K562 (cell line): Measurements from ENCODE around the gene LONRF3. TPM values are rescaled to one million over a fixed set of nuclear protein-coding genes. Genes with fewer than 3 reads are reported as not detected.
A peak's percentile ranks its signal among the peaks of the same experiment; 100 is the strongest.

Experiments
- ATAC-seq: fragments of 200-7000 bp; cut with Tn5 transposase; 3 replicates; pipeline ENCODE4 v1.9.1; 2020; ENCODE audit warnings: moderate library complexity
- BruUV-seq: library from RNA; stranded (reverse); fragments of 400-500 nt; replicated peaks from 2 replicates; lab custom pipeline; 2021; lab: Mats Ljungman, UMichigan
- CTCF ChIA-PET: fragments of 300-600 bp; formaldehyde crosslinking; extraction: SDS; loops from one replicate; lab custom pipeline; 2021; ENCODE audit warnings: low intra/inter-chr PET ratio; lab: Yijun Ruan, JAX
- POLR2A ChIA-PET: fragments of 300-600, 350-650 bp; sonication (Branson Sonifier 250); formaldehyde crosslinking; extraction: SDS; loops from one replicate; lab custom pipeline; 2021; ENCODE audit warnings: antibody characterized with exemption, inconsistent platforms; lab: Yijun Ruan, JAX
- DNase-seq, 4 experiments: peaks; one replicate each; pipeline versions ENCODE4 v3.0.0 to v3.0.0-alpha.2; 2011 to 2018; ENCODE audit warnings: low spot score in 3 of 4, mixed read lengths in 3 of 4; ENCODE audit errors: extremely low read depth in 1 of 4
- FAIRE-seq: peaks from 2 replicates; lab custom pipeline; 2011; peaks lifted over from hg19 to GRCh38; lab: Jason Lieb, UNC
- H2AFZ ChIP-seq: 2 replicates; pipeline ENCODE4 v1.6.0; 2011; ENCODE audit warnings: low read depth, low read length, control low read depth, inconsistent platforms
- H3K27ac ChIP-seq: fragments of 200-600 bp; 3 replicates; pipeline ENCODE4 v1.8.0; 2011; ENCODE audit warnings: low read depth, mild to moderate bottlenecking, control low read depth, inconsistent platforms, low read length, moderate library complexity, mixed read lengths; ENCODE audit errors: extremely low read depth
- H3K27me3 ChIP-seq, 2 experiments: fragments of 300-600 bp in 1 of 2; 2 replicates in 1 of 2; 3 replicates in 1 of 2; pipeline versions ENCODE4 v1.6.0 to v1.8.0; 2011; ENCODE audit warnings: inconsistent platforms in 2 of 2, low read length in 2 of 2, mild to moderate bottlenecking in 1 of 2, mixed read lengths in 1 of 2, moderate library complexity in 1 of 2; ENCODE audit not compliant: control insufficient read depth in 2 of 2, insufficient read depth in 2 of 2
- H3K36me3 ChIP-seq: fragments of 300-600 bp; 3 replicates; pipeline ENCODE4 v1.8.0; 2011; ENCODE audit warnings: mild to moderate bottlenecking, low read length, inconsistent platforms; ENCODE audit not compliant: control insufficient read depth, insufficient read depth
- H3K4me1 ChIP-seq, 2 experiments: fragments of 200-600 bp in 1 of 2; replicated peaks in 1 of 2; 2 replicates in 1 of 2; 3 replicates in 1 of 2; pipeline versions ENCODE4 v1.5.1 to v1.8.0; 2011; ENCODE audit warnings: inconsistent platforms in 2 of 2, low read length in 2 of 2, mild to moderate bottlenecking in 1 of 2, mixed read lengths in 1 of 2, moderate library complexity in 1 of 2; ENCODE audit not compliant: control insufficient read depth in 2 of 2, insufficient read depth in 2 of 2
- H3K4me2 ChIP-seq: 2 replicates; pipeline ENCODE4 v1.6.1; 2011; ENCODE audit warnings: low read length, control low read depth, inconsistent platforms, mixed read lengths; ENCODE audit not compliant: insufficient read depth
- H3K4me3 ChIP-seq: fragments of 200-600 bp; sonication (generic), shearing (Covaris generic); 2 replicates; pipeline ENCODE4 v1.5.1; 2016; ENCODE audit warnings: control low read depth, inconsistent platforms
- H3K79me2 ChIP-seq: fragments of 200-600 bp; 3 replicates; pipeline ENCODE4 v1.8.0; 2011; ENCODE audit warnings: low read length, inconsistent platforms; ENCODE audit not compliant: control insufficient read depth, insufficient read depth
- H3K9ac ChIP-seq, 2 experiments: 2 replicates each; pipeline versions ENCODE4 v1.6.0 to v1.6.1; 2011; ENCODE audit warnings: low read depth in 2 of 2, low read length in 2 of 2, control low read depth in 1 of 2, inconsistent platforms in 1 of 2, mild to moderate bottlenecking in 1 of 2, mixed read lengths in 1 of 2; ENCODE audit not compliant: insufficient read depth in 1 of 2
- H3K9me1 ChIP-seq: one replicate; pipeline ENCODE4 v1.6.0; 2011; ENCODE audit warnings: inconsistent platforms, mild to moderate bottlenecking, low read length, moderate library complexity; ENCODE audit not compliant: control insufficient read depth, insufficient read depth
- H3K9me3 ChIP-seq: replicated peaks from 2 replicates; pipeline ENCODE4 v1.5.1; 2011; ENCODE audit warnings: low read depth, low read length, inconsistent platforms; ENCODE audit not compliant: control insufficient read depth, insufficient read depth
- H4K20me1 ChIP-seq: replicated peaks from 2 replicates; pipeline ENCODE4 v1.6.1; 2011; ENCODE audit warnings: low read length, inconsistent platforms, mixed read lengths; ENCODE audit not compliant: control insufficient read depth, insufficient read depth
- FOXP1 ChIP-seq: sonication (generic); formaldehyde crosslinking; IDR thresholded peaks from 2 replicates; pipeline ENCODE4 v1.8.0; 2022; ENCODE audit warnings: mild to moderate bottlenecking, missing genetic modification reagents
- MTA1 ChIP-seq: fragments of 450-650 bp; IDR thresholded peaks from 2 replicates; pipeline ENCODE4 v1.6.1; 2017; ENCODE audit warnings: borderline replicate concordance
- NR2C2 ChIP-seq, 2 experiments: fragments of 200-800 bp in 1 of 2; sonication (Bioruptor generic) in 1 of 2; sonication (generic) in 1 of 2; formaldehyde crosslinking in 1 of 2; IDR thresholded peaks; 2 replicates each; pipeline versions ENCODE4 v1.6.1 to v1.8.0; 2016 to 2022; ENCODE audit warnings: mild to moderate bottlenecking in 1 of 2, missing compliant biosample characterization in 1 of 2, missing genetic modification characterization in 1 of 2, missing genetic modification reagents in 1 of 2
- RBM14 ChIP-seq: fragments of 200-400 bp; formaldehyde crosslinking; IDR thresholded peaks from 2 replicates; pipeline ENCODE4 v1.6.1; 2018; ENCODE audit warnings: low read depth, mild to moderate bottlenecking, low read length, moderate library complexity, borderline replicate concordance; ENCODE audit not compliant: insufficient read depth
- SAFB ChIP-seq: fragments of 200-400 bp; formaldehyde crosslinking; IDR thresholded peaks from 2 replicates; pipeline ENCODE4 v1.6.1; 2017; ENCODE audit warnings: low read depth, low read length, borderline replicate concordance
- SAFB2 ChIP-seq: fragments of 200-400 bp; formaldehyde crosslinking; IDR thresholded peaks from 2 replicates; pipeline ENCODE4 v1.6.1; 2018; ENCODE audit warnings: borderline replicate concordance, low read length, low read depth, moderate library complexity; ENCODE audit not compliant: severe bottlenecking
- SNIP1 ChIP-seq: fragments of 450-650 bp; IDR thresholded peaks from 2 replicates; pipeline ENCODE4 v1.7.1; 2017; ENCODE audit warnings: low read depth, mild to moderate bottlenecking
- TARDBP ChIP-seq: fragments of 450-650 bp; IDR thresholded peaks from 2 replicates; pipeline ENCODE4 v1.6.1; 2016
- TRIM24 ChIP-seq, 2 experiments: fragments of 450-650 bp; IDR thresholded peaks; 2 replicates each; pipeline ENCODE4 v1.6.1; 2016
- TSC22D4 ChIP-seq: fragments of 450-650 bp; IDR thresholded peaks from 2 replicates; pipeline ENCODE4 v1.6.1; 2016; ENCODE audit warnings: missing genetic modification characterization, missing biosample characterization, control low read depth
- ZEB2 ChIP-seq: fragments of 450-650 bp; IDR thresholded peaks from 2 replicates; pipeline ENCODE4 v1.6.1; 2016
- ZFP1 ChIP-seq: fragments of 450-650 bp; formaldehyde crosslinking; IDR thresholded peaks from 2 replicates; pipeline ENCODE4 v1.4.0; 2020; ENCODE audit warnings: mild to moderate bottlenecking, mixed read lengths
- ZMIZ1 ChIP-seq, 2 experiments: fragments of 150-350 bp in 1 of 2; IDR thresholded peaks; 2 replicates each; pipeline ENCODE4 v1.6.1; 2012 to 2016; ENCODE audit warnings: low read depth in 2 of 2, low read length in 2 of 2, mild to moderate bottlenecking in 1 of 2, moderate library complexity in 1 of 2
- ZNF316 ChIP-seq: fragments of 450-650 bp; IDR thresholded peaks from 2 replicates; pipeline ENCODE4 v1.6.1; 2016
- ZNF830 ChIP-seq: fragments of 250-450 bp; sonication (Bioruptor Pico); IDR thresholded peaks from 2 replicates; pipeline ENCODE4 v1.5.0; 2021; ENCODE audit warnings: mild to moderate bottlenecking
- WGBS: fragments of 100-300 bp; shearing (Covaris generic); methylation state at CpG from one replicate; pipeline ENCODE4 v1.1.6; 2016; ENCODE audit warnings: low coverage, mixed read lengths; ENCODE audit not compliant: insufficient coverage; ENCODE audit errors: missing lambda C conversion rate; 5-methylcytosine and 5-hydroxymethylcytosine counted together
- in situ Hi-C: fragments of 300-500 bp; cut with MboI; formaldehyde crosslinking; loops from 4 replicates; pipeline ENCODE4 v1.15.0; 2018; ENCODE audit warnings: inconsistent platforms, mixed read lengths
- intact Hi-C: fragments of 100-400 bp; cut with micrococcal nuclease; formaldehyde crosslinking; loops from 2 replicates; pipeline ENCODE4 v1.14.2; 2022
- polyA plus RNA-seq, 8 experiments: library from polyadenylated mRNA; depleted of rRNA in 4 of 8; stranded (reverse) in 5 of 8; unstranded in 3 of 8; fragments of >200 nt; fragmentation: Nextera tagmentation in 2 of 8; fragmentation: Illumina TruSeq in 1 of 8; extraction: Ambion mirVana in 2 of 8; extraction: Trizol in 1 of 8; gene quantifications; 2 replicates each; pipeline versions ENCODE4 v1.2.1 to v1.2.3, GENCODE V29; 2011 to 2014; ENCODE audit warnings: inconsistent platforms in 1 of 8, missing spikeins in 1 of 8
- total RNA-seq, 7 experiments: library from RNA; depleted of rRNA in 6 of 7; stranded (reverse); fragments of >200 nt in 6 of 7; fragmentation: Illumina TruSeq in 2 of 7; extraction: Trizol in 2 of 7; gene quantifications; 2 replicates each; pipeline versions ENCODE4 v1.2.1 to v1.2.3, GENCODE V29; 2011 to 2021; ENCODE audit warnings: low replicate concordance in 1 of 7
- TF ChIP-seq, protein P1 (sequence below): fragments of 200-800 bp; sonication (Bioruptor generic); IDR thresholded peaks from 2 replicates; pipeline ENCODE4 v1.6.1; 2017; ENCODE audit warnings: missing genetic modification characterization, missing compliant biosample characterization
- TF ChIP-seq, protein P2 (sequence below): sonication (generic); IDR thresholded peaks from 2 replicates; pipeline ENCODE4 v1.6.1; 2016

Gene LONRF3
- total and polyA plus RNA-seq, 9 of the 15 experiments (the other 6 are each of a cell fraction or from before 2014, with no cell fraction given): 1.3 to 22.0 (median 8.7) TPM

DNA sequence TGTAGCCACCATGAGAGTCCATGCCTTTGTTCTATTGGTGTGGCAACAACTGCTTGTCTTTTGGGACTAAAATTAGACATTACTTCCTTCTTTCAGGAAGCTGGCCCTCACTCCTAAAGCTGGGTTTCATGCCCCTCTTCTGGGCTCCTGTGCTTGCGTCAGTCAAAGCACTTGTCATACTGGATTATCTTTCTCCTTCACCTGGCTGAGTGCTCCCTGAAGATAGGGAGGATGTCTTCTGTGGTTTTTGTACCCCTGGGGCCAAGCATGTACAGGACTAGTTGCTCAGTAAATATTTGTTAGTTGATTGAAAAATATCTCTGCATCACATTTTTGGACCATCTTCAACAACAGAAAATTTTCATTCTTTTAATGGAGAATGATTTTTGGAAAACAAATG, 26.1 kb upstream of the LONRF3 start:
- H2AFZ ChIP-seq: peak overlapping the region; percentile 53
- no peaks in the 10 kb centered on the region for H3K79me2 ChIP-seq
- peak overlapping the region; percentile 37; the same call in 1 of the 2 replicates for H3K4me2 ChIP-seq
- H3K9ac ChIP-seq: peak overlapping the region in 1 of 2 experiments; percentile 56; a peak in 2 of 4 replicates
- H3K36me3 ChIP-seq: no peaks in the 10 kb centered on the region
- peaks cover 0 to 10% of the 10 kb centered on the region in 2 experiments; a peak in 3 of 5 replicates for H3K4me1 ChIP-seq
- FAIRE-seq (peak; percentile 79), ATAC-seq (peak; percentile 89), DNase-seq (peak in 3 of 4 experiments; percentile 5 to 79 (median 58))
- H3K9me1 ChIP-seq: no peaks in the 10 kb centered on the region
- POLR2A ChIA-PET: interaction anchor here (0.6 to 0.9 kb wide), 3 partner anchors 16 to 116 kb away, joined by 3 read pairs; no protein-coding TSS in a partner anchor
- no peaks in the 10 kb centered on the region for H4K20me1 ChIP-seq
- no peak overlapping the region for H3K4me3 ChIP-seq
- no TSS peak for BruUV-seq
- H3K27me3 ChIP-seq: no peaks in the 10 kb centered on the region
- intact Hi-C loops: no loop called here
- WGBS: 0% methylated on average over 1 of the region's 1 CpG
- in situ Hi-C loops: no loop called here
- no peaks in the 10 kb centered on the region for H3K9me3 ChIP-seq
- no peak overlapping the region; the same call in 2 of the 3 replicates for H3K27ac ChIP-seq
- CTCF ChIA-PET: no interaction called here
- TF ChIP-seq ZNF316: no peak
- no peak for TF ChIP-seq SAFB
- no peak for TF ChIP-seq FOXP1 (CRISPR knock-in tag)
- no peak for TF ChIP-seq ZFP1
- no peak for TF ChIP-seq RBM14
- TF ChIP-seq ZMIZ1 (IDR thresholded peaks at IDR 0.05; ENCODE audit: low read depth in 2 of 2, low read length in 2 of 2): no peak; a peak in 1 of 4 replicates
- TF ChIP-seq, protein P1, sequence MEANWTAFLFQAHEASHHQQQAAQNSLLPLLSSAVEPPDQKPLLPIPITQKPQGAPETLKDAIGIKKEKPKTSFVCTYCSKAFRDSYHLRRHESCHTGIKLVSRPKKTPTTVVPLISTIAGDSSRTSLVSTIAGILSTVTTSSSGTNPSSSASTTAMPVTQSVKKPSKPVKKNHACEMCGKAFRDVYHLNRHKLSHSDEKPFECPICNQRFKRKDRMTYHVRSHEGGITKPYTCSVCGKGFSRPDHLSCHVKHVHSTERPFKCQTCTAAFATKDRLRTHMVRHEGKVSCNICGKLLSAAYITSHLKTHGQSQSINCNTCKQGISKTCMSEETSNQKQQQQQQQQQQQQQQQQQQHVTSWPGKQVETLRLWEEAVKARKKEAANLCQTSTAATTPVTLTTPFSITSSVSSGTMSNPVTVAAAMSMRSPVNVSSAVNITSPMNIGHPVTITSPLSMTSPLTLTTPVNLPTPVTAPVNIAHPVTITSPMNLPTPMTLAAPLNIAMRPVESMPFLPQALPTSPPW (CRISPR knock-in tag): no peak
- no peak for TF ChIP-seq TSC22D4 (tag)
- TF ChIP-seq, protein P2, sequence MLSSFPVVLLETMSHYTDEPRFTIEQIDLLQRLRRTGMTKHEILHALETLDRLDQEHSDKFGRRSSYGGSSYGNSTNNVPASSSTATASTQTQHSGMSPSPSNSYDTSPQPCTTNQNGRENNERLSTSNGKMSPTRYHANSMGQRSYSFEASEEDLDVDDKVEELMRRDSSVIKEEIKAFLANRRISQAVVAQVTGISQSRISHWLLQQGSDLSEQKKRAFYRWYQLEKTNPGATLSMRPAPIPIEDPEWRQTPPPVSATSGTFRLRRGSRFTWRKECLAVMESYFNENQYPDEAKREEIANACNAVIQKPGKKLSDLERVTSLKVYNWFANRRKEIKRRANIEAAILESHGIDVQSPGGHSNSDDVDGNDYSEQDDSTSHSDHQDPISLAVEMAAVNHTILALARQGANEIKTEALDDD: peak; percentile 57; the same call in 1 of the 2 replicates
- TF ChIP-seq ZEB2: peak; percentile 75
- TF ChIP-seq TARDBP: no peak
- TF ChIP-seq SAFB2: no peak
- no peak for TF ChIP-seq ZNF830
- TF ChIP-seq SNIP1: no peak
- no peak for TF ChIP-seq NR2C2 (CRISPR knock-in tag; IDR thresholded peaks at IDR 0.05)
- TF ChIP-seq NR2C2 (tag; IDR thresholded peaks at IDR 0.05): no peak
- TF ChIP-seq TRIM24 (IDR thresholded peaks at IDR 0.05): peak in 1 of 2 experiments; percentile 47; a peak in 1 of 4 replicates
- TF ChIP-seq MTA1: no peak
